ENCODE results near the gene APOBEC4. TPM values are rescaled to one million over a fixed set of nuclear protein-coding genes. Genes with fewer than 3 reads are reported as not detected.
"Not testable (repeated sequence)": the region's sequence is repeated elsewhere in the genome, so short reads cannot be mapped to it uniquely, and the experiment has no call there.

Gene APOBEC4
- total and polyA plus RNA-seq, 4 donors: 1.4 to 5.3 (median 3.1) TPM

- peaks cover 3 to 25% (median 19%) of the 10 kb centered on the region in 5 donors for H3K4me1 ChIP-seq (ENCODE audit: control insufficient read depth in 5 of 5, insufficient read depth in 5 of 5, low read length in 5 of 5)
- 42 to 68% methylated on average over 2 of the region's 2 CpGs for WGBS, 2 donors
- peaks cover 0 to 18% (median 7%) of the 10 kb centered on the region in 4 donors for H3K36me3 ChIP-seq (ENCODE audit: control insufficient read depth in 4 of 4, insufficient read depth in 4 of 4, low read length in 4 of 4)
- DNase-seq (no peak), ATAC-seq (ENCODE audit: insufficient read depth, low FRiP score) (no peak)
- no peak for TF ChIP-seq CTCF (IDR thresholded peaks at IDR 0.05; ENCODE audit: control extremely low read depth, extremely low read depth)
- peak overlapping the region in 1 of 2 donors; percentile 36 for H3K27ac ChIP-seq (ENCODE audit: low read depth in 1 of 2, low read length in 1 of 2)
- no peaks in the 10 kb centered on the region for H3K27me3 ChIP-seq (ENCODE audit: control insufficient read depth in 3 of 3, insufficient read depth in 3 of 3, low read length in 2 of 3)
- H3K9ac ChIP-seq (ENCODE audit: insufficient read depth in 1 of 2, low read length in 2 of 2): no peak overlapping the region
- no peak overlapping the region for H3K4me3 ChIP-seq
- H3K9me3 ChIP-seq (ENCODE audit: control insufficient read depth in 4 of 4, insufficient read depth in 3 of 4, low read length in 3 of 4): no peaks in the 10 kb centered on the region
Observed at GRCh38 chr1:183630748-183631147, 22.4 kb downstream of the APOBEC4 start.

- no peaks in the 10 kb centered on the region for H3K27me3 ChIP-seq (ENCODE audit: control insufficient read depth in 3 of 3, insufficient read depth in 3 of 3, low read length in 2 of 3)
- H3K4me3 ChIP-seq: no peak overlapping the region
- no peak for DNase-seq
- ATAC-seq (ENCODE audit: insufficient read depth, low FRiP score): no peak
- H3K27ac ChIP-seq (ENCODE audit: low read depth in 1 of 2, low read length in 1 of 2): no peak overlapping the region
- no peak overlapping the region for H3K9ac ChIP-seq (ENCODE audit: insufficient read depth in 1 of 2, low read length in 2 of 2)
- H3K4me1 ChIP-seq (ENCODE audit: control insufficient read depth in 5 of 5, insufficient read depth in 5 of 5, low read length in 5 of 5): peaks cover 4 to 19% (median 16%) of the 10 kb centered on the region in 5 donors
- no peaks in the 10 kb centered on the region for H3K9me3 ChIP-seq (ENCODE audit: control insufficient read depth in 4 of 4, insufficient read depth in 3 of 4, low read length in 3 of 4)
- peaks cover 3 to 20% (median 10%) of the 10 kb centered on the region in 4 donors for H3K36me3 ChIP-seq (ENCODE audit: control insufficient read depth in 4 of 4, insufficient read depth in 4 of 4, low read length in 4 of 4)
- TF ChIP-seq CTCF (IDR thresholded peaks at IDR 0.05; ENCODE audit: control extremely low read depth, extremely low read depth): no peak
Observed at GRCh38 chr1:183628537-183628936, 24.6 kb downstream of the APOBEC4 start.

- not testable (repeated sequence) for H3K9me3 ChIP-seq (ENCODE audit: control insufficient read depth in 4 of 4, insufficient read depth in 3 of 4, low read length in 3 of 4); H3K27me3 ChIP-seq (ENCODE audit: control insufficient read depth in 3 of 3, insufficient read depth in 3 of 3, low read length in 2 of 3); ATAC-seq (ENCODE audit: insufficient read depth, low FRiP score); H3K4me3 ChIP-seq; H3K27ac ChIP-seq (ENCODE audit: low read depth in 1 of 2, low read length in 1 of 2)
- DNase-seq: peak in 2 of 3 donors; percentile 54 to 55
- WGBS, 2 donors: 17 to 19% methylated on average over 3 of the region's 3 CpGs
- Histone ChIP-seq H3K36me3 (ENCODE audit: control insufficient read depth in 4 of 4, insufficient read depth in 4 of 4, low read length in 4 of 4) (peaks cover 3 to 20% (median 10%) of the 10 kb centered on the region in 4 donors), H3K4me1 (ENCODE audit: control insufficient read depth in 5 of 5, insufficient read depth in 5 of 5, low read length in 5 of 5) (peaks cover 3 to 19% (median 9%) of the 10 kb centered on the region in 5 donors), H3K9ac (ENCODE audit: insufficient read depth in 1 of 2, low read length in 2 of 2) (peak overlapping the region in 1 of 2 donors; percentile 57)
Observed at GRCh38 chr1:183626236-183626635, 26.9 kb downstream of the APOBEC4 start.

- ATAC-seq (ENCODE audit: insufficient read depth, low FRiP score): peak; percentile 67
- H3K27ac ChIP-seq (ENCODE audit: low read depth in 1 of 2, low read length in 1 of 2): peak overlapping the region in 1 of 2 donors; percentile 46
- H3K27me3 ChIP-seq (ENCODE audit: control insufficient read depth in 3 of 3, insufficient read depth in 3 of 3, low read length in 2 of 3): no peaks in the 10 kb centered on the region
- DNase-seq: peak; percentile 69 to 91 (median 84)
- H3K4me1 ChIP-seq (ENCODE audit: control insufficient read depth in 5 of 5, insufficient read depth in 5 of 5, low read length in 5 of 5): peaks cover 3 to 18% (median 9%) of the 10 kb centered on the region in 5 donors
- H3K9me3 ChIP-seq (ENCODE audit: control insufficient read depth in 4 of 4, insufficient read depth in 3 of 4, low read length in 3 of 4): no peaks in the 10 kb centered on the region
- peak; percentile 27 for TF ChIP-seq CTCF (IDR thresholded peaks at IDR 0.05; ENCODE audit: control extremely low read depth, extremely low read depth)
- no peak overlapping the region for H3K4me3 ChIP-seq
- H3K9ac ChIP-seq (ENCODE audit: insufficient read depth in 1 of 2, low read length in 2 of 2): no peak overlapping the region
- peaks cover 2 to 4% (median 3%) of the 10 kb centered on the region in 4 donors for H3K36me3 ChIP-seq (ENCODE audit: control insufficient read depth in 4 of 4, insufficient read depth in 4 of 4, low read length in 4 of 4)
- 60 to 66% methylated on average over 10 of the region's 10 CpGs for WGBS, 2 donors
Observed at GRCh38 chr1:183622884-183623785, 30.0 kb downstream of the APOBEC4 start.

Measured in lung (tissue), 12 donors.